IMR-90 (cell line): ENCODE measurements around the gene NUDT19.

Source experiments
- BHLHE40 ChIP-seq: fragments of 150-350 bp; IDR thresholded peaks from 2 replicates; pipeline ENCODE4 v1.6.1; 2016; ENCODE audit warnings: mild to moderate bottlenecking, low read depth, low read length
- CHD1 ChIP-seq: IDR thresholded peaks from 2 replicates; pipeline ENCODE4 v1.6.1; 2012; ENCODE audit warnings: low read depth, low read length, improper control_type of control experiment
- CTCF ChIP-seq: conservative IDR thresholded peaks from 2 replicates; pipeline ENCODE4 v1.5.1; 2012; ENCODE audit warnings: mild to moderate bottlenecking, low read depth, low read length, improper control_type of control experiment
- MAFK ChIP-seq: IDR thresholded peaks from 2 replicates; pipeline ENCODE4 v1.6.1; 2012; ENCODE audit warnings: low read depth, low read length, improper control_type of control experiment
- MXI1 ChIP-seq: IDR thresholded peaks from 2 replicates; pipeline ENCODE4 v1.6.1; 2012; ENCODE audit warnings: low read depth, mild to moderate bottlenecking, low read length, moderate library complexity, borderline replicate concordance
- POLR2A ChIP-seq: IDR thresholded peaks from 2 replicates; pipeline ENCODE4 v1.6.1; 2012; ENCODE audit warnings: mild to moderate bottlenecking, low read depth, low read length
- RAD21 ChIP-seq: IDR thresholded peaks from 2 replicates; pipeline ENCODE4 v1.6.1; 2012; ENCODE audit warnings: low read length, improper control_type of control experiment
- RCOR1 ChIP-seq: IDR thresholded peaks from 2 replicates; pipeline ENCODE4 v1.6.1; 2012; ENCODE audit warnings: mild to moderate bottlenecking, low read length, improper control_type of control experiment; ENCODE audit not compliant: insufficient replicate concordance
- RFX5 ChIP-seq: IDR thresholded peaks from 2 replicates; pipeline ENCODE4 v1.8.0; 2012; ENCODE audit warnings: low read depth, mild to moderate bottlenecking, low read length, moderate library complexity
- SMC3 ChIP-seq: fragments of 150-350 bp; IDR thresholded peaks from 2 replicates; pipeline ENCODE4 v1.6.1; 2016; ENCODE audit warnings: low read depth, mild to moderate bottlenecking, antibody characterized with exemption, low read length, moderate library complexity
- TF ChIP-seq, protein P1 (sequence below): fragments of 150-350 bp; IDR thresholded peaks from 2 replicates; pipeline ENCODE4 v1.6.1; 2016; ENCODE audit warnings: low read depth, mild to moderate bottlenecking, low read length, moderate library complexity, borderline replicate concordance
- TF ChIP-seq, protein P2 (sequence below): fragments of 150-350 bp; IDR thresholded peaks from 2 replicates; pipeline ENCODE4 v1.6.1; 2017; ENCODE audit warnings: mild to moderate bottlenecking, antibody characterized with exemption, low read length, low read depth

DNA sequence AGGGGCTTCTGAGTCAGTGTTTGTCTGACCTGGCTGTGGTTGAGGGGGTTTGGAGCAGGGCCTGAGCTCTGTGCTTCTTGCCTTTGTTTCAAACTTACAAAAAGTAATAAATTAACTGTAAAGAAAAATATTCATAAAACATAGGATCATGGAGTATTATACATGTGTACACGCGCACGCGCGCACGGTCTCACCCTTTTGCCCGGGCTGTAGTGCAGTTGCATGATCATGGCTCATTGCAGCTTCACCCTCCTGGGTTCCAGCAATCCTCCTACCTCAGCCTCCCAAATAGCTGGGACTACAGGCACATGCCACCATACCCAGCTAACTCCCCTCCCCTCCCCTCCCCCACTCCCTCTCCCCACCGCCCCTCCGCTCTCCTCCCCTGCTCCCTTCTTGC lies 51.4 kb downstream of the NUDT19 start:
- TF ChIP-seq CTCF (no peak), BHLHE40 (no peak), RFX5 (no peak), MXI1 (no peak), RAD21 (no peak), RCOR1 (no peak), POLR2A (no peak), CHD1 (no peak), MAFK (no peak), SMC3 (no peak)
- TF ChIP-seq, protein P1, sequence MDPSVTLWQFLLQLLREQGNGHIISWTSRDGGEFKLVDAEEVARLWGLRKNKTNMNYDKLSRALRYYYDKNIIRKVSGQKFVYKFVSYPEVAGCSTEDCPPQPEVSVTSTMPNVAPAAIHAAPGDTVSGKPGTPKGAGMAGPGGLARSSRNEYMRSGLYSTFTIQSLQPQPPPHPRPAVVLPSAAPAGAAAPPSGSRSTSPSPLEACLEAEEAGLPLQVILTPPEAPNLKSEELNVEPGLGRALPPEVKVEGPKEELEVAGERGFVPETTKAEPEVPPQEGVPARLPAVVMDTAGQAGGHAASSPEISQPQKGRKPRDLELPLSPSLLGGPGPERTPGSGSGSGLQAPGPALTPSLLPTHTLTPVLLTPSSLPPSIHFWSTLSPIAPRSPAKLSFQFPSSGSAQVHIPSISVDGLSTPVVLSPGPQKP = no peak
- TF ChIP-seq, protein P2, sequence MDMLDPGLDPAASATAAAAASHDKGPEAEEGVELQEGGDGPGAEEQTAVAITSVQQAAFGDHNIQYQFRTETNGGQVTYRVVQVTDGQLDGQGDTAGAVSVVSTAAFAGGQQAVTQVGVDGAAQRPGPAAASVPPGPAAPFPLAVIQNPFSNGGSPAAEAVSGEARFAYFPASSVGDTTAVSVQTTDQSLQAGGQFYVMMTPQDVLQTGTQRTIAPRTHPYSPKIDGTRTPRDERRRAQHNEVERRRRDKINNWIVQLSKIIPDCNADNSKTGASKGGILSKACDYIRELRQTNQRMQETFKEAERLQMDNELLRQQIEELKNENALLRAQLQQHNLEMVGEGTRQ = no peak
